Astrocyte (in vitro differentiated cells and primary cell): Measurements from ENCODE around the gene NOD1. TPM values are rescaled to one million over a fixed set of nuclear protein-coding genes. Genes with fewer than 3 reads are reported as not detected.

Experiments
- DNase-seq: peaks from one replicate; pipeline ENCODE4 v3.0.0-alpha.2; 2010; ENCODE audit warnings: low read depth
- FAIRE-seq: peaks from 2 replicates; lab custom pipeline; 2011; peaks lifted over from hg19 to GRCh38; lab: Jason Lieb, UNC
- H2AFZ ChIP-seq: 2 replicates; pipeline ENCODE4 v1.6.0; 2012; ENCODE audit warnings: low read depth, low read length, inconsistent platforms
- H3K27ac ChIP-seq: 2 replicates; pipeline ENCODE4 v1.5.1; 2011; ENCODE audit warnings: low read depth, low read length, inconsistent platforms
- H3K27me3 ChIP-seq: 2 replicates; pipeline ENCODE4 v1.6.0; 2011; ENCODE audit warnings: low read length, inconsistent platforms; ENCODE audit not compliant: insufficient read depth
- H3K36me3 ChIP-seq: 2 replicates; pipeline ENCODE4 v1.5.1; 2011; ENCODE audit warnings: low read length, inconsistent platforms; ENCODE audit not compliant: insufficient read depth
- H3K4me1 ChIP-seq: 2 replicates; pipeline ENCODE4 v1.5.1; 2011; ENCODE audit warnings: low read length, inconsistent platforms; ENCODE audit not compliant: insufficient read depth
- H3K4me2 ChIP-seq: 2 replicates; pipeline ENCODE4 v1.6.0; 2012; ENCODE audit warnings: low read length, inconsistent platforms
- H3K4me3 ChIP-seq: 2 replicates; pipeline ENCODE4 v1.5.1; 2011; ENCODE audit warnings: low read depth, mild to moderate bottlenecking, low read length, inconsistent platforms; ENCODE audit not compliant: insufficient read depth
- H3K79me2 ChIP-seq: 2 replicates; pipeline ENCODE4 v1.6.0; 2012; ENCODE audit warnings: mild to moderate bottlenecking, low read length, inconsistent platforms; ENCODE audit not compliant: insufficient read depth
- H3K9ac ChIP-seq: 2 replicates; pipeline ENCODE4 v1.6.0; 2012; ENCODE audit warnings: mild to moderate bottlenecking, low read length, inconsistent platforms
- H3K9me3 ChIP-seq: 2 replicates; pipeline ENCODE4 v1.5.1; 2012; ENCODE audit warnings: low read depth, mild to moderate bottlenecking, low read length, inconsistent platforms; ENCODE audit not compliant: insufficient read depth
- H4K20me1 ChIP-seq: 2 replicates; pipeline ENCODE4 v1.6.0; 2012; ENCODE audit warnings: low read length, inconsistent platforms; ENCODE audit not compliant: insufficient read depth
- H3K27ac Mint-ChIP-seq: one replicate; pipeline ENCODE4 v1.8.0; 2021; ENCODE audit warnings: mild to moderate bottlenecking, mixed read lengths; ENCODE audit not compliant: unreplicated experiment
- H3K27me3 Mint-ChIP-seq: one replicate; pipeline ENCODE4 v1.8.0; 2021; ENCODE audit warnings: low read depth, mixed read lengths; ENCODE audit not compliant: unreplicated experiment
- H3K36me3 Mint-ChIP-seq: one replicate; pipeline ENCODE4 v1.8.0; 2021; ENCODE audit warnings: low read depth, mixed read lengths; ENCODE audit not compliant: unreplicated experiment
- H3K4me1 Mint-ChIP-seq: one replicate; pipeline ENCODE4 v1.8.0; 2021; ENCODE audit warnings: low read depth, mixed read lengths; ENCODE audit not compliant: unreplicated experiment
- H3K4me3 Mint-ChIP-seq: one replicate; pipeline ENCODE4 v1.8.0; 2021; ENCODE audit warnings: mild to moderate bottlenecking, moderate library complexity, mixed read lengths; ENCODE audit not compliant: unreplicated experiment
- H3K9me3 Mint-ChIP-seq: one replicate; pipeline ENCODE4 v1.8.0; 2021; ENCODE audit warnings: mild to moderate bottlenecking, mixed read lengths; ENCODE audit not compliant: unreplicated experiment
- CTCF ChIP-seq: IDR thresholded peaks from 2 replicates; pipeline ENCODE4 v1.5.1; 2011; ENCODE audit warnings: low read depth, mild to moderate bottlenecking, inconsistent platforms, low read length, moderate library complexity; ENCODE audit not compliant: insufficient read depth
- EZH2 ChIP-seq: IDR thresholded peaks from 2 replicates; pipeline ENCODE4 v1.6.1; 2012; ENCODE audit warnings: mild to moderate bottlenecking, low read length, inconsistent platforms; ENCODE audit not compliant: insufficient read depth
- total RNA-seq: library from RNA; stranded (reverse); gene quantifications from 2 replicates; pipeline ENCODE4 v1.2.1, GENCODE V29; 2021

NOD1 gene
- total RNA-seq, 1 donor from 2014 or later: 9.7 TPM

- Histone ChIP-seq H3K9ac (peak overlapping the region; percentile 77), H3K27ac (peak overlapping the region; percentile 48), H3K9me3 (no peaks in the 10 kb centered on the region), H3K27me3 (no peaks in the 10 kb centered on the region), H3K79me2 (peaks cover 37% of the 10 kb centered on the region), H3K36me3 (no peaks in the 10 kb centered on the region), H3K4me1 (peaks cover 11% of the 10 kb centered on the region), H3K4me3 (peak overlapping the region; percentile 92), H4K20me1 (peaks cover 15% of the 10 kb centered on the region), H3K4me2 (peak overlapping the region; percentile 95), H2AFZ (peak overlapping the region; percentile 97)
- no peak for TF ChIP-seq CTCF
- no peak for TF ChIP-seq EZH2
- DNase-seq (no peak), FAIRE-seq (no peak)
- no peaks in the 10 kb centered on the region for H3K9me3 Mint-ChIP-seq
- H3K4me1 Mint-ChIP-seq: peaks cover 2% of the 10 kb centered on the region
- H3K27ac Mint-ChIP-seq: no peak overlapping the region
- H3K27me3 Mint-ChIP-seq: no peaks in the 10 kb centered on the region
- H3K36me3 Mint-ChIP-seq: peaks cover 2% of the 10 kb centered on the region
- H3K4me3 Mint-ChIP-seq: peak overlapping the region; percentile 95
Observed at GRCh38 chr7:30505174-30505697, 26.7 kb upstream of the NOD1 start.

- Mint-ChIP-seq H3K27me3 (no peaks in the 10 kb centered on the region), H3K36me3 (peaks cover 2% of the 10 kb centered on the region), H3K9me3 (no peaks in the 10 kb centered on the region), H3K27ac (peak within 1 kb of the TSS; percentile 14), H3K4me3 (peak within 1 kb of the TSS; percentile 95), H3K4me1 (peaks cover 2% of the 10 kb centered on the region)
- peak; percentile 95 for DNase-seq
- Histone ChIP-seq H3K27me3 (no peaks in the 10 kb centered on the region), H3K9me3 (no peaks in the 10 kb centered on the region), H3K9ac (peak within 1 kb of the TSS; percentile 86), H3K79me2 (peaks cover 40% of the 10 kb centered on the region), H3K4me1 (peaks cover 11% of the 10 kb centered on the region), H3K36me3 (no peaks in the 10 kb centered on the region), H2AFZ (peak within 1 kb of the TSS; percentile 97), H3K4me3 (peak within 1 kb of the TSS; percentile 92), H4K20me1 (peaks cover 15% of the 10 kb centered on the region), H3K4me2 (peak within 1 kb of the TSS; percentile 95), H3K27ac (peak within 1 kb of the TSS; percentile 69)
- TF ChIP-seq CTCF: no peak
- TF ChIP-seq EZH2: no peak
- peak; percentile 80 for FAIRE-seq
Observed at GRCh38 chr7:30504301-30505173, 26.0 kb upstream of the NOD1 start, which contains the start of gene GGCT. GGCT (minus strand) TSS chr7:30504829; CDS start chr7:30504709, 120 bp downstream.
